ENCODE results near the gene USP4.

The USP4 gene

GRCh38 chr3:49324768-49325167 is 15.1 kb downstream of the USP4 start:
- CTCF ChIA-PET, result interaction anchor here (0.8 to 3.1 kb wide), 7 partner anchors 8 to 215 kb away, joined by 3 to 12 read pairs (median 3); partner anchors contain the start of gene USP4
- TF ChIP-seq CTCF (IDR thresholded peaks at IDR 0.05; ENCODE audit: control extremely low read depth, extremely low read depth, low read depth, missing control alignments), result no peak
- POLR2A ChIA-PET, result no interaction called here
- DNase-seq (ENCODE audit: extremely low spot score), result no peak

GRCh38 chr3:49316696-49317457 is 23.0 kb downstream of the USP4 start:
- ChIA-PET POLR2A (interaction anchor here (0.5 to 0.7 kb wide), 2 partner anchors 42 to 233 kb away, joined by 4 to 7 read pairs; no protein-coding TSS in a partner anchor), CTCF (interaction anchor here (0.7 to 1.4 kb wide), 2 partner anchors 8 to 23 kb away, joined by 3 read pairs; partner anchors contain the start of gene USP4)
- no peak for DNase-seq (ENCODE audit: extremely low spot score)
- no peak for TF ChIP-seq CTCF (IDR thresholded peaks at IDR 0.05; ENCODE audit: control extremely low read depth, extremely low read depth, low read depth, missing control alignments)

GRCh38 chr3:49313896-49314688 is 25.8 kb downstream of the USP4 start:
- ChIA-PET CTCF (interaction anchor here (1.6 kb wide), 1 partner anchor 20 kb away, joined by 4 read pairs; no protein-coding TSS in a partner anchor), POLR2A (no interaction called here)
- DNase-seq (ENCODE audit: extremely low spot score), result no peak
- TF ChIP-seq CTCF (IDR thresholded peaks at IDR 0.05; ENCODE audit: control extremely low read depth, extremely low read depth, low read depth, missing control alignments), result no peak

GRCh38 chr3:49311283-49311682 is 28.6 kb downstream of the USP4 start:
- CTCF ChIA-PET, result interaction anchor here (1.1 to 1.2 kb wide), 2 partner anchors 9 to 10 kb away, joined by 3 to 5 read pairs; no protein-coding TSS in a partner anchor
- no peak for TF ChIP-seq CTCF (IDR thresholded peaks at IDR 0.05; ENCODE audit: control extremely low read depth, extremely low read depth, low read depth, missing control alignments)
- POLR2A ChIA-PET, result no interaction called here
- DNase-seq (ENCODE audit: extremely low spot score), result no peak

- DNase-seq (ENCODE audit: extremely low spot score), result no peak
- CTCF ChIA-PET, result interaction anchor here (1.1 to 1.2 kb wide), 2 partner anchors 8 to 10 kb away, joined by 3 to 5 read pairs; no protein-coding TSS in a partner anchor
- no peak for TF ChIP-seq CTCF (IDR thresholded peaks at IDR 0.05; ENCODE audit: control extremely low read depth, extremely low read depth, low read depth, missing control alignments)
- POLR2A ChIA-PET, result no interaction called here
Measured at GRCh38 chr3:49310677-49311076, 29.2 kb downstream of the USP4 start.

- POLR2A ChIA-PET, result no interaction called here
- CTCF ChIA-PET, result no interaction called here
- no peak for DNase-seq (ENCODE audit: extremely low spot score)
- no peak for TF ChIP-seq CTCF (IDR thresholded peaks at IDR 0.05; ENCODE audit: control extremely low read depth, extremely low read depth, low read depth, missing control alignments)
Measured at GRCh38 chr3:49305608-49306007, 34.2 kb downstream of the USP4 start.

All from GM10248 (cell line).